H4 (cell line): ENCODE results near the gene ELL2. TPM values are rescaled to one million over a fixed set of nuclear protein-coding genes. Genes with fewer than 3 reads are reported as not detected.
A peak's percentile ranks its signal among the peaks of the same experiment; 100 is the strongest.
"Not testable (repeated sequence)": the region's sequence is repeated elsewhere in the genome, so short reads cannot be mapped to it uniquely, and the experiment has no call there.

Source experiments
- DNase-seq: peaks from one replicate; pipeline ENCODE4 v3.0.0-alpha.2; 2015; ENCODE audit warnings: low spot score
- total RNA-seq: library from RNA; depleted of rRNA; stranded (reverse); fragments of >200 nt; shearing (Covaris generic); gene quantifications from 2 replicates; pipeline ENCODE4 v1.2.3, GENCODE V29; 2014

Gene ELL2
- total RNA-seq, 1 experiment from 2014 or later = 15.2 TPM

DNA sequence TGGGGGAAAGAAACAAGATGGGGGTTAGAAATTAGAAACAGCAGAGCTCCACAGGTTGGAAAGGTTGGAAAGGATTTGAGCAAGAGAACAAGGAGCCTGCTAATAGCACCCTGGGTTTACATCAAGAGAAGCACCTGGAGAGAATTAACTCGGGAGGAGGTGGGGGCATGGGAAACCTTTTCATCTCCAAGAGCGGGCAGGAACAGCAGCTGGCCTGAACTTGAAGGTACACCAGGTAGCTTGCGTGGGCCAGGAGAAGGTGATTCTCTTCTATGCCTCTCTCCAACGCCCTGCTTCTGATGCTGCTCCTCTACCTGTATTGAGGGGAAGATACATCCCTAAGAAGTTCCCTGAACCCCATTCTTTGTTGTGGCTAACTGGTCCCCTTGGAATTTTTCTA, 102.0 kb downstream of the ELL2 start:
- no peak for DNase-seq

- peak; percentile 98 for DNase-seq
These were observed 102.7 kb downstream of the ELL2 start for GRCh38 chr5:95858661-95859595.

DNA sequence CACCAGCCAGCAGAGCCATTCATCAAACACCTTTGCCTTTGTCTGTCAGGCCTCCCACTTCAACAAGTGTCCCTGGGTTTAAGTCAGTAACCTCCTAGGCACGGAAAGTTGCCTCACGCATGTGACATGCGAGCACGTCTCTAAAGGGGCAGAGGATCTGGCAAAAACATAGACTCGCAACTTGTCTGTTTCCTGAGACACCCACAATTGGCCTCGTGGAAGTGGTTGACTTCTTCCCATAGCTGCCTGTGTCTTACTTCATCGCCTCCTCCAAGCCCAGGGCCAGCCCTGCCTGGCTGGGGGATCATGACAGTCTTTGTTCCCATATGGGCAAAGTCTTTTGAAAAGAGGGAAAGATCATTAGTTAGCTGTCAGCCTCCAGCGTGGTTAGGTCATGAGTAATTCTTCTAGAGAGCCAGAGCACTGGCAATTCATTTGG, 103.6 kb downstream of the ELL2 start:
- no peak for DNase-seq

DNA sequence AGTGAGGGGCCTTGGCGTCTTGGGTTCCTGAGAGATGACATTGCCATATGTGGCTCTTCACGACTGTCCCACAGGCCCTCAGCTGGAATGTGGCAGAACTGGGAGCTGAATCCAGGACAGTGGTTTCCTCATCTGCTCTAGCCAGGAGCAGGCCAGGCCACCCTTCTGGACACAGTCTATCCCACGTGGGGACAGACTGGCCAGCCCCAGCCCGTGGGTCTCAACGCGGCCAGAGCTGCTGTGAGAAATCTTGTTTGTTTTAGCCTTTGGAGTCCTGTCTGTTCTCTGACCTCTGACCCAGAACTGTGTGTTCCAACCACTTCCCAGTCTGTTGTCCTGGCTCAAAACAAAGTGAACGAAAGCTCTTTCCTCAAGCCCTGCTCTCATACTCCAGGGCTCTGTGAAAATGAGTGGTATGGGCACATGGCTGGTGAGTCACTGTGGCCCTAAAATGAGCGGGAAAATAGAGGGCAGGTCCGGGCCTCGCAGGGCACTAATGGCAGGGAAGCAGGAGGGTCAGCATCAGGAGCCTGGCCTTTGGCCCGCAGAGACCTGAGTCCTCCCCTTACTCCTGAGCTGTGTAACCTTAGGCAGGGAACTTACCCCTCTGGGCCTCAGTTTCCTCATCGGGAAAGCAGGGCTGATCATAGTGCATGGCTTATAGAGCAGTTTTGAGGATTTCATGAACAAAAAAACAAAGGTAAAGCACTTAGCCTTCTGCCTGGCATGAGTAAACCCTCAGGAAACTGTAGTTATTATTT, 104.3 kb downstream of the ELL2 start:
- no peak for DNase-seq

DNA sequence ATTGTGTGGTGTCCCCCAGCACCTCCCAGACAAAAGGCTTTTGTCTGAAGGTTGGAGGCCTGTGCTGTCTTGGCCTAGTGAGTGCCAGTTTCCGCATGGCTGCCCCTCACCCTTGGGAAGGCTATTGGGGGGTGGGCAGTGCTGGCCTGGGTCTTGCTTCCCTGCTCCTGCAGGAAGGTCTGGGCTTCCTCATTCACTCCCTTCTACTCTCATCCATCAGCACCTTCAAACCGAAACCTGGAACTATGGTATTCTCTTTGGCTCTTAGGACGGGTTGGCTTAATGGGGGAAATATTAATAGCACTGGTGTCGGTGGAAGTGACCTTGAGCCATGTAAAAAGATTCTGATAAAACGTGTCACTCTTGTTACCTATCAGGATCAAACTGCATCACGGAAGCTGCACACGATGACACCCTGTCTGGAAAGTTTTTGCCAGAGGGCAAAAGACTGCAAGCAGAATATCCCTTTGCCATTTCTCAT, 105.1 kb downstream of the ELL2 start:
- no peak for DNase-seq

GRCh38 chr5:95853490-95853889, 108.2 kb downstream of the ELL2 start:
- DNase-seq = no peak

DNA sequence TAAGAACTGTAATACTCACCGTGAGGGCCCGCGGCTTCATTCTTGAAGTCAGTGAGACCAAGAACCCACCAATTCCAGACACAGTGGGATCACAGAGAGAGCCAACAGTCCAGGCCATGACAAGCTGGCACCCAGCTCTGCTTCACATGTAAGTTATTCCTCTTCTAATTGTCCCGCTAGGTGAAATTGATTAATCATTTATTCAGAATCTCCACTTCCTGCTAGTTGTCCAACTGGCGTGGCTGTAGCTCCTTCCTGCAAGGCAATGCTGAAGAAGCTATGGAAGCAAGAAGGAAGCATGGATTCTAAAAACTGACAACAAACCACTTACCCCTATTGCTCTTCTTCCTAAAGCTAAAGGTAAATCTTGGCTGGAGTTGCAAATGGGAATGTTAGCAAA, 109.1 kb downstream of the ELL2 start:
- no peak for DNase-seq

DNA sequence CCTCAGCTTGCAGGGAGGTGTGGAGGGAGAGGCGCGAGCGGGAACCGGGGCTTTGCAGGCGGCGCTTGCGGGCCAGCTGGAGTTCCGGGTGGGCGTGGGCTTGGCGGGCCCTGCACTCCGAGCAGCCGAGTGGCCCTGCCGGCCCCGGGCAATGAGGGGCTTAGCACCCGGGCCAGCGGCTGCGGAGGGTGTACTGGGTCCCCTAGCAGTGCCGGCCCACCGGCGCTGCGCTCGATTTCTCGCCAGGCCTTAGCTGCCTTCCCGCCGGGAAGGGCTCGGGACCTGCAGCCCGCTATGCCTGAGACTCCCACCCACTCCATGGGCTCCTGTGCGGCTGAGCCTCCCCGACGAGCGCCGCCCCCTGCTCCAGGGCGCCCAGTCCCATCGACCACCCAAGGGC, 110.5 kb downstream of the ELL2 start:
- DNase-seq = not testable (repeated sequence)

- no peak for DNase-seq
These were observed 111.2 kb downstream of the ELL2 start for GRCh38 chr5:95850391-95850894.

GRCh38 chr5:95848701-95849100, 113.0 kb downstream of the ELL2 start:
- no peak for DNase-seq

DNA sequence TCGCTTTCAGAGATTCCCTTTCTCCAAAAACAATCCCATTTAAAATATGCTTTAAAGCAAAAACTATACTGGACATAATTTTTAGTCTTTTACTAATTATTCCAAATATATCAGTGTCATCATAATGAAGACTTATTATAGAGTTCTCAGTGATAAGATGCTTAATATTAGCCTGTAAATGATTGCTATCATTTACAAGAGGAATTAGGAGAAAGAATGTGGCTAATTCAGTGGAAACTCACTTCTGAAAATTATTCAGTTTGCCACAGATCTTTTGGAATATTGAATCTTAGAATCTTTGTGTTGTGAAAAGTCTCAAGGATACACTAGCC, 114.4 kb downstream of the ELL2 start:
- DNase-seq = no peak

DNA sequence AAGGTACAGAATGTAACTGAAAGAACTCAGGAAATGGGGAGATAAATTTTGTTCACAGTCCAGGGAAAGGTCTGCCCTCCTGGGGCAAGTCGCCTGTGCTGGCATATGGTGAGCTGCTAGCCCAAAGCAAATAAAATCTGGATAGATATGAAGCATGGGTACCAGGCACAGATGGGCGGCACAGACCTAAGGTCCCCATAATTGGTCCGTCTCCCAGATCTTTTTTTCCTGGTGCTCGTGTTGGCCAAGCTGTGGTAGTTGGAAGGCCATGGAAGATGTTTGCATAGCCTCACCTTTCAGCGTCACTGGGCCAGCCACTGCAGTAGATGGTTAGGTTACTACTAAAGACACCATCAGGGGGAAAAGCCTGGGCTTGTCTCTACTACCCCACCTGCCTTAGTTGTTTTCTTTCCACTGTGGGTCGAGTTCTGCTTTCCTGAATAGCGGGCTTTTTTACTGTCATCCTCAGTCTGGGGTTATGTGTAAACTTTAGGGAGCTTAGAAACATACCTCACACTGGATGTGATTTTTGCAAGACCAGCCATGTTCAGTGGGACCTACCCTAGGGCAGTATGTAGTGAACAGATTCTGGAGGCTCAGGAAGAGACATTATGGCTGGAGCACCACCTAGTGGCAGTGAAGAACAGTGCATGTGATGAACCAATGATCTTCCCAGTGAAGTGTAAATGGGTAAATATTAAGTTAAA, 114.9 kb downstream of the ELL2 start:
- peak; percentile 80 for DNase-seq

DNA sequence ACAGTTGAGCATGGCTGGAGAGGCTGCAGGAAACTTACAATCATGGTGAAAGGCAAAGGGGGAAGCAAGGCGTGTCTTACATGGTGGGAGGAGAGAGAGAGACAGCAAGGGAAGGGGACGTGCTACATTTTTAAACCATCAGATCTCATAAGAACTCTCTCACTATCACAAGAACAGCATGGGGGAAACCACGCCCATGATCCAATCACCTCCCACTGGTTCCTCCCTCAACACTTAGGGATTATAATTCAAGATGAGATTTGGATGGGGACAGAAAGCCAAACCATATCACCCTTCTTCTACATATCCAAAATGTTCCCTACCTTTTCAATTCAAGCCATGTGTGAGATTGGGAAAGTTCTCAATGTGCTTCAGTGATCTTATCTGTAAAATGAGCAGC, 116.3 kb downstream of the ELL2 start:
- no peak for DNase-seq

GRCh38 chr5:95843733-95844223, 117.9 kb downstream of the ELL2 start:
- peak; percentile 57 for DNase-seq

DNA sequence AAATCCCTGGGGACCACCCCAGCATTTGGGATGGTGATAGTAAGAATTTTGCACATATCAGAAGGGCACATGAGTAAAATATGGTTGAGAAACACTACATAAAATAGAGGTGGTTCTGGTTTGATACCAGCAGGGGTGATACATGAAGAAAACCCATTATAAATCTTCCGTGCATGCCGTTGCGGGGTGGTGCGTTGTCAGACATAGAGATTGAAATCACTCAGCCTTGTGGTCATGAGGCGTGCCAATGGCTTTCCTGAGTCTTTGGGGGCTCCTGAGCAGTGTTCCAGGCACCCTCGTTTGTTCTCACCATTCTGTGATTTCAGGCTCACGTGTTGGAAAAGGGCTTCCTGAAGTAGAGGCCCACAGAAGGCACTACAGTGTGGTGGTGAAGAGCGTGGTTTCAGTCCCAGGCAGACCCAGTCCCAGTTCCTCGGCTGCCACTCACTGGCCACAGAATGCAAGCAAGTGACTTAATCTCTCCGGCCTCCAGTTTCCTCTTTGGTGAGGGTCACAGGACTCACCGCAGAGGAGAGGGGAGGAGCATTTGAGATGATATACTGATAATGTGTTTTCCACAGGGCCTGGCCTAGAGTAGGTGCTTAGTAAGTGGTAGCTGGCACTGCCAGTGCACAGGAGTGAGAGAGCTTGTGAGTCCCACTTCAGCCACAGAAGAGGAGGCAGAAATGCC, 118.7 kb downstream of the ELL2 start:
- peak; percentile 95 for DNase-seq

- DNase-seq = peak; percentile 58
These were observed 119.5 kb downstream of the ELL2 start for GRCh38 chr5:95841914-95842812.

DNA sequence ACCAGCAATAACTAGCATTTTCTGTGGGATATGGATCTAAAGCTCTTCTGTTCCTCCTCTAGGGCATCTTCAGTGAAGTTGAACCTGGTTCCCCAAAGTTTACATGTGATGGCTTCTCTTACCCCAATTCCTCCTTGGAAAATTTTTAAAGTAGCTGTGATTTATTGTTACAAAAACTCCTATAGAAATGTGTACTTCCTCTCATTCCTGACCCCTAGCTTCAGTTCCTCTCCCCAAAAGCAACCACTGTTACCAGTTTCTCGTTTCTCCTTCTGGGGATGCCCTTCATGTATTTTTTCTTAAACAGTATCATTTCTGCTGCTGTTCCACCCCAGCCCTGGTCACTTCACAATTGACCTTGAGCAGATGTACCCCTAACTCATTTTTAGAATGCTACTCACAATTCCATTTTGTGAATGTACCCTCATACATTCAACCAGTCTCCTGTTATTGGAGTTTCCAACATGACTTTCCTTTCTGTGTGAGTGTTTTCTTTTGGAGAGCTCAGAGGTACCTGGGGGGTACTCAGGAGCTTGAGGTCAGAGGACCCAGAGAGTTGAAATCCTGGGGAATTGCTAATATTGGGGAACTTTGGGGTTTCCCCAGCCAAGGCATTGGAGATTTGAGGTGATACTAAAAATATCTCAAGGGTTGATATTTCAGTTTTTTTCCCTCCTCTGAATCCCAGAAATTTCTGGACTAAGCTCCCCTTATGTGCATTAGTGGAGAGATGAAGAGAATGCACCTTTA, 120.5 kb downstream of the ELL2 start:
- no peak for DNase-seq

- no peak for DNase-seq
These were observed 122.0 kb downstream of the ELL2 start for GRCh38 chr5:95839658-95840057.

- DNase-seq = no peak
These were observed 123.1 kb downstream of the ELL2 start for GRCh38 chr5:95838556-95838955.
